Activated naive CD4-positive, alpha-beta T cell treated with anti-CD3 and anti-CD28 coated beads for 36 hours (primary cell): Measurements from ENCODE around the gene PHYHD1. TPM values are rescaled to one million over a fixed set of nuclear protein-coding genes. Genes with fewer than 3 reads are reported as not detected.
A peak's percentile ranks its signal among the peaks of the same experiment; 100 is the strongest.

Experiments used
- CTCF ChIA-PET: fragments of 350-600 bp; sonication (Branson Sonifier 250); formaldehyde crosslinking; loops from one replicate; lab custom pipeline; 2021; ENCODE audit warnings: antibody characterized with exemption; lab: Charles Lee
- DNase-seq: peaks from one replicate; pipeline ENCODE4 v3.0.0-alpha.2; 2020
- H3K27ac Mint-ChIP-seq: one replicate; pipeline ENCODE4 v1.8.0; 2021; ENCODE audit warnings: mild to moderate bottlenecking, mixed read lengths
- H3K27me3 Mint-ChIP-seq: one replicate; pipeline ENCODE4 v1.8.0; 2021; ENCODE audit warnings: low read depth, mixed read lengths
- H3K36me3 Mint-ChIP-seq: one replicate; pipeline ENCODE4 v1.8.0; 2021; ENCODE audit warnings: low read depth, mixed read lengths
- H3K4me1 Mint-ChIP-seq: one replicate; pipeline ENCODE4 v1.8.0; 2021; ENCODE audit warnings: low read depth, mixed read lengths
- H3K4me3 Mint-ChIP-seq: one replicate; pipeline ENCODE4 v1.8.0; 2021; ENCODE audit warnings: mild to moderate bottlenecking, moderate library complexity, mixed read lengths
- H3K9me3 Mint-ChIP-seq: one replicate; pipeline ENCODE4 v1.8.0; 2021; ENCODE audit warnings: mixed read lengths
- intact Hi-C: fragments of 100-400 bp; cut with micrococcal nuclease; formaldehyde crosslinking; loops from one replicate; pipeline ENCODE4 v1.15.1; 2023
- total RNA-seq, 2 experiments: library from RNA; stranded (reverse); gene quantifications; one replicate each; pipeline ENCODE4 v1.2.3, GENCODE V29; 2021

PHYHD1 gene
- total RNA-seq, 2 experiments from 2014 or later: 0.44 to 0.50 TPM

DNA sequence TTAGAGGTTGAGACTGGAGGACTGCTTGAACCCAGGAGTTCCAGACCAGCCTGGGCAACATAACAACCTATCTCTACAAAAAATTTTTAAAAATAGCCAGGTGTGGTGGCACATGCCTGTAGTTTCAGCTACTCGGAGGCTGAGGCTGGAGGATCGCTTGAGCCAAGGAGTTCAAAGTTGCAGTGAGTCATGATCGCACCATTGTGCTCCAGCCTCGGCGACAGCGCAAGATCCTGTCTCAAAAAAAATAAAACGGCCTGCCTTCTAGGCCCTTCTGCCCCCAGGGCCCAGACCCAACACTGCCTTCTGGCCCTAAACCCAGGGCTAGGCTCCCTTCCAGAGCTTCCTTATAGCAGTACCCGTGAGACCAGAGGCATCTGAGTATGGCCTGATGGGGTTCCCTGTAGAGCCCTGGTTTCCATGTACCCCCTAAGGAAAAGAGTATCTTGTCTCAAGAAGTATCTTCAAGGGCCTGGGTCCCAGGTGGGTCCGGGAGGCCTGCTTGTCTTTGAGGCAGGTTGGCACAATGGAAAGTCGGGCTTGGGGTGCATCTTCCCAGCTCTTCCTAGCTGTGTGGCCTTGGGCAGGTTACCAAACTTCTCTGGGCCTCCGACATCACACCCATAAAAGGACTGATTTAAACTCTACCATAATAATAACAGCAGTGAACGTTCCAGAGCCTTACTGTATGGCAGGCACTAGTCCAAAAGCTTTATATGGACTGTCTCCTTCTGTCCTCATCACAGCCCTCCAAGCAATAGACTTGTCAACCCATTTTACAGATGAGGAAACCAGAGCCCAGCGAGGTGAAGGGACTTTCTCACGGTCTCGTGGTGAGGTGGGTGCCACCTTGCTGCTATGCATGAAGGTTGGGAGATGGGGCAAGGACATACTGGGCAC lies 29.2 kb upstream of the PHYHD1 start:
- H3K4me1 Mint-ChIP-seq: peaks cover 56% of the 10 kb centered on the region
- peaks cover 5% of the 10 kb centered on the region for H3K36me3 Mint-ChIP-seq
- no peak for DNase-seq
- CTCF ChIA-PET: interaction anchor here (0.6 to 0.8 kb wide), 2 partner anchors 37 to 280 kb away, joined by 3 to 5 read pairs; no protein-coding TSS in a partner anchor
- H3K4me3 Mint-ChIP-seq: no peak overlapping the region
- intact Hi-C loops: no loop called here
- no peaks in the 10 kb centered on the region for H3K9me3 Mint-ChIP-seq
- H3K27me3 Mint-ChIP-seq: no peaks in the 10 kb centered on the region
- H3K27ac Mint-ChIP-seq: no peak overlapping the region

- peaks cover 56% of the 10 kb centered on the region for H3K4me1 Mint-ChIP-seq
- CTCF ChIA-PET: interaction anchor here (1.7 kb wide), 1 partner anchor 36 kb away, joined by 7 read pairs; no protein-coding TSS in a partner anchor
- intact Hi-C loops: no loop called here
- no peaks in the 10 kb centered on the region for H3K9me3 Mint-ChIP-seq
- H3K36me3 Mint-ChIP-seq: peaks cover 6% of the 10 kb centered on the region
- no peak overlapping the region for H3K4me3 Mint-ChIP-seq
- no peak overlapping the region for H3K27ac Mint-ChIP-seq
- H3K27me3 Mint-ChIP-seq: no peaks in the 10 kb centered on the region
- DNase-seq: peak; percentile 51
These were observed 28.4 kb upstream of the PHYHD1 start for GRCh38 chr9:128892221-128892921.

DNA sequence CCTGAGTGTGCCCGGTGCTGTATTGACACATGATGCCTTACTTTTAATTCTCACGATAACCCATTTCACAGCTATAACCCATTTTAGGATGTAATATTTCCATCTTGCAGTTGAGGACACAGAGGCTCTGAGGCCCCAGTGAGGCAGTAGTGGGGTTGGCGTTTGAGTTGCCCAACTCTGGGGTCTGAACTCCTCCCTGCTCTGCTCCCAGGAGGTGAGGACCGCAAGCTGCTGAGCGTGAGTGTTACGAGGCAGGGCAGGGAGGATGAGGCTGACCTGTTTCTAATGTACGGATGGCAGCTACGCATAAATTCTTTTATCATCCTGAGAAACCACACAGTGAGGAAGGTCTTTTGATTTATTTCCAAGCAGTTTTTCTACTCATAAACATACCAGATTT lies 27.4 kb upstream of the PHYHD1 start:
- intact Hi-C loops: no loop called here

GRCh38 chr9:128894764-128895163 lies 26.0 kb upstream of the PHYHD1 start:
- Mint-ChIP-seq H3K36me3 (peaks cover 11% of the 10 kb centered on the region), H3K4me1 (peaks cover 67% of the 10 kb centered on the region)
- peak; percentile 48 for DNase-seq

More for the DNA sequence above, 27.4 kb upstream of the PHYHD1 start:
- no peaks in the 10 kb centered on the region for H3K9me3 Mint-ChIP-seq
- H3K36me3 Mint-ChIP-seq: peaks cover 10% of the 10 kb centered on the region
- DNase-seq: no peak
- peak overlapping the region; percentile 66 for H3K27ac Mint-ChIP-seq
- peaks cover 59% of the 10 kb centered on the region for H3K4me1 Mint-ChIP-seq
- no peaks in the 10 kb centered on the region for H3K27me3 Mint-ChIP-seq
- CTCF ChIA-PET: interaction anchor here (1.7 kb wide), 1 partner anchor 35 kb away, joined by 7 read pairs; no protein-coding TSS in a partner anchor
- H3K4me3 Mint-ChIP-seq: no peak overlapping the region

GRCh38 chr9:128895556-128895955 lies 25.2 kb upstream of the PHYHD1 start:
- DNase-seq: no peak
- Mint-ChIP-seq H3K9me3 (no peaks in the 10 kb centered on the region), H3K27me3 (no peaks in the 10 kb centered on the region), H3K4me1 (peaks cover 72% of the 10 kb centered on the region), H3K4me3 (no peak overlapping the region), H3K36me3 (peaks cover 11% of the 10 kb centered on the region), H3K27ac (no peak overlapping the region)
- intact Hi-C loops: no loop called here
- CTCF ChIA-PET: interaction anchor here (0.6 to 0.8 kb wide), 2 partner anchors 15 to 33 kb away, joined by 3 read pairs; no protein-coding TSS in a partner anchor

More at GRCh38 chr9:128894764-128895163, 26.0 kb upstream of the PHYHD1 start:
- peak overlapping the region; percentile 32 for H3K27ac Mint-ChIP-seq
- no peak overlapping the region for H3K4me3 Mint-ChIP-seq
- H3K9me3 Mint-ChIP-seq: no peaks in the 10 kb centered on the region
- no peaks in the 10 kb centered on the region for H3K27me3 Mint-ChIP-seq
- CTCF ChIA-PET: interaction anchor here (0.6 kb wide), 1 partner anchor 14 kb away, joined by 3 read pairs; no protein-coding TSS in a partner anchor
- intact Hi-C loops: no loop called here

- Mint-ChIP-seq H3K4me3 (no peak overlapping the region), H3K36me3 (peaks cover 10% of the 10 kb centered on the region), H3K9me3 (no peaks in the 10 kb centered on the region), H3K4me1 (peaks cover 82% of the 10 kb centered on the region), H3K27ac (peak overlapping the region; percentile 90), H3K27me3 (no peaks in the 10 kb centered on the region)
- no peak for DNase-seq
- intact Hi-C loops: no loop called here
- CTCF ChIA-PET: interaction anchor here (0.7 to 1.3 kb wide), 2 partner anchors 29 to 33 kb away, joined by 3 to 4 read pairs; no protein-coding TSS in a partner anchor
These were observed 22.4 kb upstream of the PHYHD1 start for GRCh38 chr9:128898382-128898781.

DNA sequence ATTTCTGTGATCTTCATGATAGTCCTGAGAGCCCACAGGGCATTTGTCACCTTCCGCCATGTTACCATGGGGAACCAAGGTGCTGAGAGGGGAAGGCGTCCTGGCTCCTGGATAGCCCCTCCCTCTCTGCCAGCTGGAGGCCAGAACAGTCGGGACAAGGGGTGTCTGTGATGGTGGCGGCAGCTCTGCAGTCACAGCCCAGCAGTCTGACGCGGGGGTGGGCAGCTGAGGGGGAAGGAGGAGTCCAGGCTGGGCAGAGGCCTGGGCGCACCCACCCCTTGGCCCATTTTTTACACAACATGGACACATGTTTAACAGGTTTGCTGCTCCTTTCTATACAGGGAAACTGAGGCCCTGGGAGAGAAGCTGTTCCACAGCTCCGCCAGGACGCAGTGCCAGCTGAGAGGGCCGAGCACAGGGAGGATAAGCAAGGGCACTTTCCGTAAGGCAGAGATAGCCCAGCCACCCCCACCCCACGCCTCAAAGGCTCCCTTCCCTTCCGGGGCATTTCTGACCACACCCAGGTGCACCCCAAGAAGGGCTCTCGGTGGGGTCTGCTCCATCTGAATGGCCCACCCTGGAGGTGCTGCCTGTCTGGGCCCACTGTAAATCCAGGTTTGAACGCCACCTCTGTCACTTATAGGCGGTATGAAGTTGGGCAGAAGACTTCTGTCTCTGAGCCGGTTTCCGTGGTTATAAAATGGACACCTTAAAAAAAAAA lies 21.8 kb upstream of the PHYHD1 start:
- H3K9me3 Mint-ChIP-seq: no peaks in the 10 kb centered on the region
- no peaks in the 10 kb centered on the region for H3K27me3 Mint-ChIP-seq
- peaks cover 85% of the 10 kb centered on the region for H3K4me1 Mint-ChIP-seq
- peak overlapping the region; percentile 90 for H3K27ac Mint-ChIP-seq
- CTCF ChIA-PET: interaction anchor here (1.3 kb wide), 1 partner anchor 28 kb away, joined by 3 read pairs; no protein-coding TSS in a partner anchor
- intact Hi-C loops: no loop called here
- peaks cover 9% of the 10 kb centered on the region for H3K36me3 Mint-ChIP-seq
- no peak overlapping the region for H3K4me3 Mint-ChIP-seq
- no peak for DNase-seq

- CTCF ChIA-PET: interaction anchor here (1.0 to 1.6 kb wide), 2 partner anchors 18 to 28 kb away, joined by 3 to 4 read pairs; partner anchors contain the start of genes KYAT1 and LRRC8A
- DNase-seq: peak; percentile 69
- H3K27ac Mint-ChIP-seq: peak overlapping the region; percentile 90
- H3K36me3 Mint-ChIP-seq: peaks cover 8% of the 10 kb centered on the region
- H3K4me3 Mint-ChIP-seq: no peak overlapping the region
- no peaks in the 10 kb centered on the region for H3K9me3 Mint-ChIP-seq
- intact Hi-C loops: no loop called here
- H3K27me3 Mint-ChIP-seq: no peaks in the 10 kb centered on the region
- peaks cover 85% of the 10 kb centered on the region for H3K4me1 Mint-ChIP-seq
These were observed 21.0 kb upstream of the PHYHD1 start for GRCh38 chr9:128899566-128900322.

GRCh38 chr9:128901379-128901778 lies 19.4 kb upstream of the PHYHD1 start:
- H3K27ac Mint-ChIP-seq: no peak overlapping the region
- H3K36me3 Mint-ChIP-seq: peaks cover 7% of the 10 kb centered on the region
- no peak for DNase-seq
- H3K4me3 Mint-ChIP-seq: no peak overlapping the region
- H3K9me3 Mint-ChIP-seq: no peaks in the 10 kb centered on the region
- CTCF ChIA-PET: interaction anchor here (0.6 to 0.7 kb wide), 3 partner anchors 21 to 298 kb away, joined by 3 to 5 read pairs (median 5); no protein-coding TSS in a partner anchor
- H3K27me3 Mint-ChIP-seq: no peaks in the 10 kb centered on the region
- intact Hi-C loops: no loop called here
- peaks cover 69% of the 10 kb centered on the region for H3K4me1 Mint-ChIP-seq

DNA sequence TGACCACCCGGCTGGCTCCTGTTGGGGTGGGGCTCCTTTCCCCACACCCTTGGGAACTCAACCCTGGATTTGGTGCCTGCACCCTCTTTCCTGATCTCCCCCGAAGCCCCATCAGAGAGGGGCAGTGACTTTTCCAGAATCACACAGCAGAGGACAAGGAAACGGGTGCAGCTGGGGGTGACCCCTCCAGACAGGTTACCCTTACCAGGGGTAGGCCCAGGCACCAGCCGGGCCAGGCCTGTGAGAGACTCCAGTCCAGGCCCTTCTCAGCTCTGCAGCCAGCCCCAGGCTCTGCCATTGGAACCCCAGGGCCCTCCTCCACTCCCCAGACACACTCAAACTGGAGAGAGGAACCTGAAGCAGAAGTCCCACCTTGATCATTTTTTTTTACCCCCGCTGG lies 19.0 kb upstream of the PHYHD1 start:
- Mint-ChIP-seq H3K4me1 (peaks cover 71% of the 10 kb centered on the region), H3K9me3 (no peaks in the 10 kb centered on the region), H3K36me3 (peaks cover 7% of the 10 kb centered on the region), H3K27ac (peak overlapping the region; percentile 75), H3K4me3 (no peak overlapping the region), H3K27me3 (no peaks in the 10 kb centered on the region)
- DNase-seq: no peak
- CTCF ChIA-PET: interaction anchor here (0.5 to 0.7 kb wide), 4 partner anchors 21 to 299 kb away, joined by 3 to 5 read pairs (median 4); no protein-coding TSS in a partner anchor
- intact Hi-C loops: loop anchor here (1.0 kb wide), 2 partner anchors 20 to 39 kb away; partner anchors contain the start of gene LRRC8A
